Subcutaneous adipose tissue (tissue), 4 donors: ENCODE results near the gene HPS3. TPM values are rescaled to one million over a fixed set of nuclear protein-coding genes. Genes with fewer than 3 reads are reported as not detected.

Source experiments
- CTCF ChIP-seq: fragments of 450-650 bp; IDR thresholded peaks from one replicate; pipeline ENCODE4 v1.5.1; 2016; ENCODE audit warnings: low read depth, mild to moderate bottlenecking, control low read depth, antibody characterized with exemption, moderate library complexity
- total RNA-seq, 4 donors: library from RNA; depleted of rRNA; stranded (reverse); fragments of >200 nt; gene quantifications; one replicate each; pipeline ENCODE4 v1.1.0, GENCODE V29; 2016

HPS3 gene
- total RNA-seq, 4 donors from 2014 or later: 18.5 to 43.7 (median 20.4) TPM

- no peak for TF ChIP-seq CTCF
These were observed 75.1 kb downstream of the HPS3 start for GRCh38 chr3:149204390-149204991.

GRCh38 chr3:149207475-149207874 is 78.0 kb downstream of the HPS3 start:
- TF ChIP-seq CTCF: no peak

- no peak for TF ChIP-seq CTCF
These were observed 80.0 kb downstream of the HPS3 start for GRCh38 chr3:149209431-149209830.

GRCh38 chr3:149212386-149212785 is 82.9 kb downstream of the HPS3 start:
- no peak for TF ChIP-seq CTCF

GRCh38 chr3:149214702-149215101 is 85.3 kb downstream of the HPS3 start:
- no peak for TF ChIP-seq CTCF

- no peak for TF ChIP-seq CTCF
These were observed 86.1 kb downstream of the HPS3 start for GRCh38 chr3:149215515-149215914.

- no peak for TF ChIP-seq CTCF
These were observed 86.9 kb downstream of the HPS3 start for GRCh38 chr3:149216193-149216869.
